GM08714 (cell line): ENCODE data around the gene CACNG1.
"Not testable (repeated sequence)": the region's sequence is repeated elsewhere in the genome, so short reads cannot be mapped to it uniquely, and the experiment has no call there.

Experiments used
- H3K4me3 ChIP-seq: fragments of 200-500 bp; sonication (Bioruptor generic); 2 replicates; pipeline ENCODE4 v1.5.1; 2014; ENCODE audit warnings: mild to moderate bottlenecking, low read length, inconsistent platforms
- ZNF274 ChIP-seq: IDR thresholded peaks from 2 replicates; pipeline ENCODE4 v1.6.1; 2012; ENCODE audit warnings: mild to moderate bottlenecking, low read depth, low read length

CACNG1 gene

GRCh38 chr17:67038861-67039365 lies 5.4 kb upstream of the CACNG1 start:
- H3K4me3 ChIP-seq, result no peak overlapping the region
- no peak for TF ChIP-seq ZNF274

GRCh38 chr17:67040652-67041051 lies 3.7 kb upstream of the CACNG1 start:
- TF ChIP-seq ZNF274, result no peak

GRCh38 chr17:67041119-67041518 lies 3.2 kb upstream of the CACNG1 start:
- not testable (repeated sequence) for H3K4me3 ChIP-seq

More at GRCh38 chr17:67040652-67041051, 3.7 kb upstream of the CACNG1 start:
- H3K4me3 ChIP-seq, result no peak overlapping the region

GRCh38 chr17:67041531-67041930 lies 2.8 kb upstream of the CACNG1 start:
- no peak overlapping the region for H3K4me3 ChIP-seq
- no peak for TF ChIP-seq ZNF274

GRCh38 chr17:67041941-67042899 lies 2.1 kb upstream of the CACNG1 start:
- H3K4me3 ChIP-seq, result no peak overlapping the region
- no peak for TF ChIP-seq ZNF274

- no peak overlapping the region for H3K4me3 ChIP-seq
- TF ChIP-seq ZNF274, result no peak
These were observed 1.1 kb upstream of the CACNG1 start for GRCh38 chr17:67043283-67043682.

- no peak overlapping the region for H3K4me3 ChIP-seq
- no peak for TF ChIP-seq ZNF274
These were observed 586 bp downstream of the CACNG1 start for GRCh38 chr17:67044940-67045339.

- no peak for TF ChIP-seq ZNF274
- H3K4me3 ChIP-seq, result no peak overlapping the region
These were observed 2.0 kb downstream of the CACNG1 start for GRCh38 chr17:67046398-67046797.

GRCh38 chr17:67047382-67047781 lies 3.0 kb downstream of the CACNG1 start:
- H3K4me3 ChIP-seq, result no peak overlapping the region
- no peak for TF ChIP-seq ZNF274

GRCh38 chr17:67049025-67049739 lies 4.8 kb downstream of the CACNG1 start:
- H3K4me3 ChIP-seq, result no peak overlapping the region
- no peak for TF ChIP-seq ZNF274

GRCh38 chr17:67050066-67050465 lies 5.7 kb downstream of the CACNG1 start:
- no peak overlapping the region for H3K4me3 ChIP-seq
- no peak for TF ChIP-seq ZNF274

GRCh38 chr17:67050471-67051154 lies 6.3 kb downstream of the CACNG1 start:
- no peak for TF ChIP-seq ZNF274
- no peak overlapping the region for H3K4me3 ChIP-seq

GRCh38 chr17:67051155-67051538 lies 6.8 kb downstream of the CACNG1 start:
- TF ChIP-seq ZNF274, result no peak
- no peak overlapping the region for H3K4me3 ChIP-seq

GRCh38 chr17:67051837-67052236 lies 7.5 kb downstream of the CACNG1 start:
- TF ChIP-seq ZNF274, result no peak
- no peak overlapping the region for H3K4me3 ChIP-seq
